BE2C (cell line): ENCODE data around the gene FOXO3.

ENCODE experiments used
- DNase-seq: peaks from one replicate; pipeline ENCODE4 v3.0.0-alpha.2; 2020
- H3K27me3 ChIP-seq: fragments of 250-450 bp; sonication (Bioruptor Pico); 2 replicates; pipeline ENCODE4 v1.5.1; 2020; ENCODE audit warnings: mild to moderate bottlenecking
- H3K36me3 ChIP-seq: fragments of 250-450 bp; sonication (Bioruptor Pico); 2 replicates; pipeline ENCODE4 v1.5.1; 2020; ENCODE audit warnings: mild to moderate bottlenecking
- H3K4me1 ChIP-seq: fragments of 250-450 bp; sonication (Bioruptor Pico); 2 replicates; pipeline ENCODE4 v1.5.1; 2020
- H3K4me3 ChIP-seq: 2 replicates; pipeline ENCODE4 v1.5.1; 2011; ENCODE audit warnings: low read depth, low read length
- H3K9me3 ChIP-seq: fragments of 250-450 bp; sonication (Bioruptor Pico); 2 replicates; pipeline ENCODE4 v1.5.1; 2020
- TF ChIP-seq, protein P1 (sequence below): IDR thresholded peaks from 2 replicates; pipeline ENCODE4 v1.5.1; 2012; ENCODE audit warnings: mild to moderate bottlenecking, low read depth, low read length

The FOXO3 gene

DNA sequence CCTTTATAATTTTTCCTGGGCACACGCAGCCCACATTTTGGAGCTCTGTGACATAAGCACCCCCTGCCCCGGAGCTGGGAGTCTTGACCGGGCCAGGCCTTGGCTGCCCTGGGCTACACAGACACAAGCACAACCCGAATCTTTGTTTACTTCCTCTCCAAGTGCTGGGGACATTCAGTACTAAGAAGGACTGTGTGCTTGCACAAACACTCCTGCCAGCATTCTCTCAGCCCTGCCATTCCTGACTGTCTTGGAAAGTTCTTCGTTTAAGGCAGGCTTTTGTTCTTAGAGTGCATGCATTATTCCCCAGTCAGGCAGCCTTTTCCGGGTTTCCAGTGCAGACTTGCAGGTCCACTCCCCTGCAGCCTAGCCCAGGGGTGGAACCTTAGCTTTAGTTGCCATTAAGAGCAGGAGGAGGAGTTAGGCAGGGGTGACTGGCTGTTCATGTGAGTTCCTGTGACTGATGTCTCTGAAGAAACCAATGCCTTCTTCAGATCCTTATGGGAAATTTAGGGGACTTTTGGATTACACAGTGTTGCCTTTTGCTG is 28.6 kb downstream of the FOXO3 start:
- Histone ChIP-seq H3K27me3 (no peaks in the 10 kb centered on the region), H3K36me3 (no peaks in the 10 kb centered on the region), H3K4me1 (peaks cover 13% of the 10 kb centered on the region; the same call in 1 of the 2 replicates), H3K9me3 (no peaks in the 10 kb centered on the region), H3K4me3 (no peak overlapping the region)
- TF ChIP-seq, protein P1, sequence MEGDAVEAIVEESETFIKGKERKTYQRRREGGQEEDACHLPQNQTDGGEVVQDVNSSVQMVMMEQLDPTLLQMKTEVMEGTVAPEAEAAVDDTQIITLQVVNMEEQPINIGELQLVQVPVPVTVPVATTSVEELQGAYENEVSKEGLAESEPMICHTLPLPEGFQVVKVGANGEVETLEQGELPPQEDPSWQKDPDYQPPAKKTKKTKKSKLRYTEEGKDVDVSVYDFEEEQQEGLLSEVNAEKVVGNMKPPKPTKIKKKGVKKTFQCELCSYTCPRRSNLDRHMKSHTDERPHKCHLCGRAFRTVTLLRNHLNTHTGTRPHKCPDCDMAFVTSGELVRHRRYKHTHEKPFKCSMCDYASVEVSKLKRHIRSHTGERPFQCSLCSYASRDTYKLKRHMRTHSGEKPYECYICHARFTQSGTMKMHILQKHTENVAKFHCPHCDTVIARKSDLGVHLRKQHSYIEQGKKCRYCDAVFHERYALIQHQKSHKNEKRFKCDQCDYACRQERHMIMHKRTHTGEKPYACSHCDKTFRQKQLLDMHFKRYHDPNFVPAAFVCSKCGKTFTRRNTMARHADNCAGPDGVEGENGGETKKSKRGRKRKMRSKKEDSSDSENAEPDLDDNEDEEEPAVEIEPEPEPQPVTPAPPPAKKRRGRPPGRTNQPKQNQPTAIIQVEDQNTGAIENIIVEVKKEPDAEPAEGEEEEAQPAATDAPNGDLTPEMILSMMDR = no peak
- peak; percentile 34 for DNase-seq

DNA sequence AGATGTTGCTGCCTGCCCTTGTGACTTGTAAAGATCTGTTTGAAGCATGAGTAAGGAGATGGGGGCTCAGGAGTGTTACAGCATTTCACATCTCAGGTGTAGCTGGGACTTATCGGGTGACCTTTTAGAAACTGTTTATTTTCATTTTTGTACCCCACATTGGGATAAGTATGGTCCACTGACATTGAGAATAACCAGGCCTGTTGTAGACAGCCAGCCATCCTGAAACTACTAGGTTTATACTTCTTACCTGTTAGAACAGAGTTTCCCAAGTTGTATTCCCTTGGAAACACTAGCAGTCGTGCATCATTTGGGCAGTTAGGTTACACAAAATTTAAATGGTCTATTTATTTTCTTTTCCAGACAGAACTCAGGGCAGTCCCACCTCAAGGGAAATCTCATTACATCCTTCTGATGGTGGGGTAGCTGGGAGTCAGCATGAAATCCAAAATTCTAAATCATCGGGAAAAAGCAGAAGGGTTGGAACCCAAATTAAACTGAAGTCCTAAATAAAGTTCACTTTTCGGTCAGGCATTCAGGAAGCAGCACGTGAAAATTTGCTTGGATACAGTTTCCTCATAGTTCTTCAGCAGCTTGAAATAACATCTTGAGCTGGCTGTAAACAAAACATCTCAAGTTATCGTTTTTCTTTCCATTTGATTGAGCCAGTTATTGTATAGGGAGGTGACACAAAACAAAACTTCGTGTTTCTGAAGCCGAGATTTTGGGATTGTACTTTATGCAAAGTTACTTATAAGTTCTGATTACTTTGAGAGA is 30.5 kb downstream of the FOXO3 start:
- Histone ChIP-seq H3K9me3 (no peaks in the 10 kb centered on the region), H3K36me3 (no peaks in the 10 kb centered on the region), H3K4me1 (peaks cover 16% of the 10 kb centered on the region; the same call in 1 of the 2 replicates), H3K27me3 (no peaks in the 10 kb centered on the region), H3K4me3 (no peak overlapping the region)
- TF ChIP-seq, protein P1 = no peak
- no peak for DNase-seq

DNA sequence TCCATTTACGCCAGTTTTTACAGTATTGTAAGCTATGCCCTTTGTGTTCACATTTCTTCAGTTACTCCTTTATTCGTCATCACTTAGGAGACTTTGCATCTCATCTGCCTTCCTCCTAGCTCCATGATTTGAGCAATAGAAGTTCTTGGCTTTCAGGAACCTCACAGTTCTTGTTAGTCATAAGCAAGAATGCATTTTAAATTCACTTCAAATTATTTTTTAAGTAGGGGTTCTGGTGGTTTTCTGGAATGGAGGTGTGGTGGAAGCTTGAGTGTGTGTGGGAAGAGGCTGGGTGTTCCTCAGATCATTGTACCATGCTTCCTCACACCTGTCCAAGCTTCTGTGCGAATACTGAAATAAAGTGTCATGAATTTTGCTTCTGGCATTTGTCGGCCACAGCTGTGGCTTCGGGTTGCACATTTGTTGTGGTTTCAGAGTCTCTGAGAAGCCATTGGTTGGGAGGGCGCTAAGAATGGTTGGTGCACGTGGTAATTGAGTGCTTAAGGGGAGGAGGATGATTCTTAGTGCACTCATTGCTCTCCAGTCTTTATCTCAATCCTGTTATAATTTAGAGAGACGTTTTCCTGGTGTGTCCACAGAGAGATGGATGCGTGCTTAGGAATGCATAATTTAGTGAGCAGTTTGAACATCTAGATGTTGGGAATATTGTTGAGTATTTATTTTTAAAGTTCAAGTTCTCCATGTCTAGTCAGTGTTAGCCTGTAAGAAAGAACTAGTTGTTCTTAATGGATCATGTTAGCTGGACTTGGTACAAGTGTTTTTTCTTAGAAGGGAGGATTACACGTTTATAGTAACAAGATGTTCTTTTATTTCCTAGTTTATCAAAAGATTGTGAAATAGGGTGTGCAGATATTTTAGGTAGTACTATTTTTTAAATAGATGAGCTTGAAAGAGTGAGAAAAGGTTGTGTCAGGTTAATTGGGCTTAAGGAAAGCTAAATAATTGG is 31.9 kb downstream of the FOXO3 start:
- Histone ChIP-seq H3K4me3 (no peak overlapping the region), H3K27me3 (no peaks in the 10 kb centered on the region), H3K4me1 (peaks cover 23% of the 10 kb centered on the region), H3K36me3 (no peaks in the 10 kb centered on the region), H3K9me3 (no peaks in the 10 kb centered on the region)
- TF ChIP-seq, protein P1 = no peak
- no peak for DNase-seq

DNA sequence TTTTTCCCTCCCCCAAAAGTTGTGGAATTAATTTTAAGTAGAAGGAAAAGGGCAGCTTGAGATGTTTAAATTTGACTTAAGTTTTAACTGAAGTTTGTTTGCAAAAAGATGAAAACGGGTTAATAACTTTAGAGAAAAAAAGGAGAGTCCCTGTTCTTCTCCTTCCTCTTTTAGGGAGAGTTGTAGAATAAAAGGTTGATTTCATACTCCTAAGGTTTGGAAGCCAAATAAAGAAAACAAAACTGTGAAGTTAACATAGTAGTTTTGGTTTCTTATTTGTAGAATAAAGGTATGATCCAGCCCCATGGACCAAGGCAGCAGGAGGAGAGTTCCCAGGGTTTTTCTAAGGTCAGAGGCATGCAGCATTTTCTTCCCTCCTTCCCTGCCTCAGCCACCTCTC is 33.4 kb downstream of the FOXO3 start:
- H3K9me3 ChIP-seq = peaks cover 3% of the 10 kb centered on the region; the same call in 1 of the 2 replicates
- no peak for DNase-seq
- peaks cover 25% of the 10 kb centered on the region for H3K4me1 ChIP-seq

DNA sequence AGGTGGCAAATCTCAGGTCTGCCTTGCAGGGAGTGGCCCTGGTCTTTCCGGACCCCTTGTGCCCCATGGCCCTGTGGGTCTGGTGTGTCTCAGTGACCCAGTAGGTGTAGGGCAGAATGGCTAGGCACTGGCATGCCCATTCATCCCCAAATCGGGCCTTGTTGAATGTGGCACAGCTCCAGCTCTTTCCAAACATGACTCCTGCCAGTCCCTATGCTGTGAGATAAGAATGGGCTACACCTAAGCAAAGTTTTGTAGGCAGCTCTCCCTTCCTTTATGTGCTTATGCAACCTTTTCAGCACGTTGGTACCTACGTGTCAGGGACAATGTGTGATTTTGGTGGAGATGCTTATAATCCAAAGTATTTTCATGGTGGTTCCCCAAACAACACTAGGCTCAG is 33.9 kb downstream of the FOXO3 start:
- Histone ChIP-seq H3K9me3 (peaks cover 3% of the 10 kb centered on the region; the same call in 1 of the 2 replicates), H3K4me3 (no peak overlapping the region), H3K4me1 (peaks cover 21% of the 10 kb centered on the region), H3K36me3 (no peaks in the 10 kb centered on the region), H3K27me3 (no peaks in the 10 kb centered on the region)
- DNase-seq = no peak
- TF ChIP-seq, protein P1 = no peak

More for the DNA sequence above, 33.4 kb downstream of the FOXO3 start:
- TF ChIP-seq, protein P1 = no peak
- no peaks in the 10 kb centered on the region for H3K36me3 ChIP-seq
- no peak overlapping the region for H3K4me3 ChIP-seq
- H3K27me3 ChIP-seq = no peaks in the 10 kb centered on the region
